Left cardiac atrium (tissue), 4 donors: ENCODE data around the gene PLCB1. TPM values are rescaled to one million over a fixed set of nuclear protein-coding genes. Genes with fewer than 3 reads are reported as not detected.
"Not testable (repeated sequence)": the region's sequence is repeated elsewhere in the genome, so short reads cannot be mapped to it uniquely, and the experiment has no call there.

Source experiments
- ATAC-seq, 2 donors: fragments of 200-7000 bp; cut with Tn5 transposase; one replicate each; pipeline ENCODE4 v1.9.1; 2020; ENCODE audit warnings: mild to moderate bottlenecking in 2 of 2, moderate library complexity in 2 of 2
- DNase-seq: peaks from one replicate; pipeline ENCODE4 v3.0.0-alpha.2; 2020
- intact Hi-C, 2 donors: fragments of 100-400 bp; cut with DNase I; formaldehyde crosslinking; loops; one replicate each; pipeline versions ENCODE4 v1.14.1 to v1.15.1; 2022 to 2023
- total RNA-seq, 2 donors: library from RNA; stranded (reverse); fragmentation: NEBNext Ultra II Directional; extraction: Animal tissue kit (Norgen Biotek cat#: 25700); gene quantifications; one replicate each; pipeline ENCODE4 v1.2.1, GENCODE V29; 2021
- donor health status: DM: no; HTN: yes; CAD: no.
- donor health status: DM: no; HTN: yes; CAD: no; lungs with severe emphysema.
- donor health status: DM: yes; HTN: yes; CAD: no.
- donor health status: Dilated cardiomyopathy.

The PLCB1 gene
- total RNA-seq, 2 donors from 2014 or later = 25.9 to 27.1 TPM

- DNase-seq (no peak), ATAC-seq (no peak)
- intact Hi-C loops = no loop called here
Measured at GRCh38 chr20:8433291-8433690, 301.2 kb downstream of the PLCB1 start.

- intact Hi-C loops = no loop called here
- ATAC-seq (no peak), DNase-seq (no peak)
Measured at GRCh38 chr20:8434326-8434876, 302.3 kb downstream of the PLCB1 start.

- DNase-seq = no peak
- intact Hi-C loops = no loop called here
- no peak for ATAC-seq
Measured at GRCh38 chr20:8435285-8436035, 303.4 kb downstream of the PLCB1 start.

GRCh38 chr20:8436938-8437337 is 304.9 kb downstream of the PLCB1 start:
- DNase-seq, ATAC-seq, intact Hi-C loops: not testable (repeated sequence)

- intact Hi-C loops = no loop called here
- DNase-seq = no peak
Measured at GRCh38 chr20:8438748-8439147, 306.7 kb downstream of the PLCB1 start.

GRCh38 chr20:8443464-8444072 is 311.5 kb downstream of the PLCB1 start:
- no peak for DNase-seq
- intact Hi-C loops = no loop called here
- ATAC-seq = no peak

More at GRCh38 chr20:8438748-8439147, 306.7 kb downstream of the PLCB1 start:
- no peak for ATAC-seq

GRCh38 chr20:8447262-8448120 is 315.4 kb downstream of the PLCB1 start:
- intact Hi-C loops = no loop called here
- DNase-seq (no peak), ATAC-seq (no peak)

GRCh38 chr20:8449123-8449522 is 317.1 kb downstream of the PLCB1 start:
- intact Hi-C loops = no loop called here
- DNase-seq (no peak), ATAC-seq (peak in 1 of 2 donors; percentile 43)

- intact Hi-C loops = no loop called here
- peak; percentile 44 to 85 for ATAC-seq
Measured at GRCh38 chr20:8454137-8454712, 322.2 kb downstream of the PLCB1 start.

GRCh38 chr20:8456765-8457164 is 324.7 kb downstream of the PLCB1 start:
- intact Hi-C loops = loop anchor here in 1 of 2 donors (2.0 kb wide), 1 partner anchor 62 kb away; no protein-coding TSS in a partner anchor
- no peak for DNase-seq
- no peak for ATAC-seq

More at GRCh38 chr20:8454137-8454712, 322.2 kb downstream of the PLCB1 start:
- DNase-seq = peak; percentile 20

- intact Hi-C loops = loop anchor here in 1 of 2 donors (2.0 kb wide), 1 partner anchor 63 kb away; no protein-coding TSS in a partner anchor
- no peak for ATAC-seq
- DNase-seq = no peak
Measured at GRCh38 chr20:8457978-8458377, 325.9 kb downstream of the PLCB1 start.

GRCh38 chr20:8461186-8461585 is 329.1 kb downstream of the PLCB1 start:
- intact Hi-C loops = no loop called here
- no peak for ATAC-seq
- no peak for DNase-seq

GRCh38 chr20:8464368-8464767 is 332.3 kb downstream of the PLCB1 start:
- intact Hi-C loops = no loop called here
- ATAC-seq (no peak), DNase-seq (no peak)

GRCh38 chr20:8466781-8467180 is 334.7 kb downstream of the PLCB1 start:
- ATAC-seq, DNase-seq, intact Hi-C loops: not testable (repeated sequence)

- intact Hi-C loops = no loop called here
- DNase-seq (no peak), ATAC-seq (no peak)
Measured at GRCh38 chr20:8470156-8470555, 338.1 kb downstream of the PLCB1 start.

GRCh38 chr20:8471465-8471864 is 339.4 kb downstream of the PLCB1 start:
- ATAC-seq = no peak
- intact Hi-C loops = no loop called here
- DNase-seq = no peak

- ATAC-seq (peak; percentile 67 to 85), DNase-seq (no peak)
- intact Hi-C loops = no loop called here
Measured at GRCh38 chr20:8473459-8473858, 341.4 kb downstream of the PLCB1 start.

- intact Hi-C loops = no loop called here
- ATAC-seq (peak in 1 of 2 donors; percentile 14), DNase-seq (no peak)
Measured at GRCh38 chr20:8474027-8474668, 342.1 kb downstream of the PLCB1 start.

GRCh38 chr20:8476021-8476420 is 344.0 kb downstream of the PLCB1 start:
- DNase-seq = no peak
- intact Hi-C loops = no loop called here
- ATAC-seq = no peak
